Body of pancreas (tissue), 4 donors: ENCODE measurements around the gene NAIF1.

ENCODE experiments used
- POLR2A ChIP-seq, 3 donors: fragments of 450-650 bp; IDR thresholded peaks; one replicate each; pipeline ENCODE4 v1.6.1; 2016; ENCODE audit warnings: antibody characterized with exemption in 3 of 3, mild to moderate bottlenecking in 2 of 3
- TF ChIP-seq, protein P1 (sequence below), 7 experiments: fragments of 450-650 bp in 4 of 7; fragments of 200-600 bp in 3 of 7; sonication (generic) in 3 of 7; IDR thresholded peaks; one replicate each; pipeline ENCODE4 v1.5.1; 2016 to 2019; ENCODE audit warnings: antibody characterized with exemption in 7 of 7

DNA sequence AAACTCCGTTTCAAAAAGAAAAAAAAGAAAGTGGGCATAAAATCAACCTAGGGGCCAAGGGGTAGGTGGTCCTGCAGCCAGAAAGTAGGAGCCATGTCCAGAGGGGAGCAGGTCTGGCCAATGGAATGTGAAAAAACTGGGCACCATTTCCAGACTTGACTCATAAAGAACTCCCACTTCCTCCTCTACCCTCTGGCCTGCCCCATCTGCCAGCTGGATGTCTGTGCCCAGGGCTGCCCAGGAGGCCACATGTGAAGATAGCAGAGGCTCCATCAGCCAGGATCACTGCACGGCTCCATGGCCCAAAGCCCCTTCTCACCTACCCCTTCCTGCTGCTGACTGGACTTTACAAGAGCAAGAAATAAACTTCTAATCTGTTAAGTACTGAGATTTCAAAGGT, 44.2 kb downstream of the NAIF1 start:
- TF ChIP-seq, protein P1, sequence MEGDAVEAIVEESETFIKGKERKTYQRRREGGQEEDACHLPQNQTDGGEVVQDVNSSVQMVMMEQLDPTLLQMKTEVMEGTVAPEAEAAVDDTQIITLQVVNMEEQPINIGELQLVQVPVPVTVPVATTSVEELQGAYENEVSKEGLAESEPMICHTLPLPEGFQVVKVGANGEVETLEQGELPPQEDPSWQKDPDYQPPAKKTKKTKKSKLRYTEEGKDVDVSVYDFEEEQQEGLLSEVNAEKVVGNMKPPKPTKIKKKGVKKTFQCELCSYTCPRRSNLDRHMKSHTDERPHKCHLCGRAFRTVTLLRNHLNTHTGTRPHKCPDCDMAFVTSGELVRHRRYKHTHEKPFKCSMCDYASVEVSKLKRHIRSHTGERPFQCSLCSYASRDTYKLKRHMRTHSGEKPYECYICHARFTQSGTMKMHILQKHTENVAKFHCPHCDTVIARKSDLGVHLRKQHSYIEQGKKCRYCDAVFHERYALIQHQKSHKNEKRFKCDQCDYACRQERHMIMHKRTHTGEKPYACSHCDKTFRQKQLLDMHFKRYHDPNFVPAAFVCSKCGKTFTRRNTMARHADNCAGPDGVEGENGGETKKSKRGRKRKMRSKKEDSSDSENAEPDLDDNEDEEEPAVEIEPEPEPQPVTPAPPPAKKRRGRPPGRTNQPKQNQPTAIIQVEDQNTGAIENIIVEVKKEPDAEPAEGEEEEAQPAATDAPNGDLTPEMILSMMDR (IDR thresholded peaks at IDR 0.05): no peak
- no peak for TF ChIP-seq POLR2A (IDR thresholded peaks at IDR 0.05)
